MM.1S (cell line): ENCODE data around the gene ACTN3.

Source experiments
- CTCF ChIP-seq: fragments of 300-600 bp; sonication (generic); IDR thresholded peaks from 2 replicates; pipeline ENCODE4 v1.5.1; 2016; ENCODE audit warnings: antibody characterized with exemption, low read length, mixed read lengths
- EZH2phosphoT487 ChIP-seq: fragments of 300-600 bp; sonication (generic); IDR thresholded peaks from 2 replicates; pipeline ENCODE4 v1.6.1; 2018; ENCODE audit warnings: antibody characterized with exemption, low read length

GRCh38 chr11:66545701-66546367, 869 bp upstream of the ACTN3 start, which contains the start of gene ZDHHC24:
- TF ChIP-seq CTCF (no peak), EZH2phosphoT487 (no peak)
